Panc1 (cell line): ENCODE data around the gene NEK7. TPM values are rescaled to one million over a fixed set of nuclear protein-coding genes. Genes with fewer than 3 reads are reported as not detected.

ENCODE experiments used
- ATAC-seq: fragments of 200-7000 bp; cut with Tn5 transposase; 2 replicates; pipeline ENCODE4 v1.9.1; 2020; ENCODE audit warnings: mild to moderate bottlenecking, moderate library complexity
- BruUV-seq: library from RNA; stranded (reverse); fragments of 400-500 nt; replicated peaks from 2 replicates; lab custom pipeline; 2021; lab: Mats Ljungman, UMichigan
- CTCF ChIA-PET: fragments of 300-600 bp; sonication (Branson Sonifier 250); formaldehyde crosslinking; loops from one replicate; lab custom pipeline; 2022; ENCODE audit warnings: antibody characterized with exemption; lab: Charles Lee
- POLR2A ChIA-PET: fragments of 300-600 bp; sonication (Branson Sonifier 250); formaldehyde crosslinking; loops from one replicate; lab custom pipeline; 2022; ENCODE audit warnings: antibody characterized with exemption; lab: Charles Lee
- DNase-seq: peaks from one replicate; pipeline ENCODE4 v3.0.0-alpha.2; 2010; ENCODE audit warnings: low read depth, low spot score
- H3K27ac ChIP-seq: 2 replicates; pipeline ENCODE4 v1.5.1; 2011; ENCODE audit warnings: mild to moderate bottlenecking, low read length, inconsistent platforms
- H3K27me3 ChIP-seq: fragments of 200-500 bp; sonication (Bioruptor generic); 2 replicates; pipeline ENCODE4 v1.6.0; 2014; ENCODE audit warnings: low read length, inconsistent platforms; ENCODE audit not compliant: control insufficient read depth, insufficient read depth
- H3K36me3 ChIP-seq: fragments of 200-500 bp; sonication (Bioruptor generic); 2 replicates; pipeline ENCODE4 v1.5.1; 2014; ENCODE audit warnings: inconsistent platforms, mild to moderate bottlenecking, low read length, moderate library complexity; ENCODE audit not compliant: control insufficient read depth, insufficient read depth
- H3K4me1 ChIP-seq: 2 replicates; pipeline ENCODE4 v1.5.1; 2011; ENCODE audit warnings: inconsistent platforms, mild to moderate bottlenecking, low read length, moderate library complexity; ENCODE audit not compliant: control insufficient read depth, insufficient read depth
- H3K4me3 ChIP-seq, 2 experiments: 2 replicates each; pipeline ENCODE4 v1.5.1; 2011 to 2012; ENCODE audit warnings: low read depth in 2 of 2, low read length in 2 of 2, mild to moderate bottlenecking in 2 of 2, inconsistent platforms in 1 of 2, moderate library complexity in 1 of 2
- H3K9me3 ChIP-seq: fragments of 200-500 bp; sonication (Bioruptor generic); 2 replicates; pipeline ENCODE4 v1.5.1; 2014; ENCODE audit warnings: low read depth, mild to moderate bottlenecking, inconsistent platforms, low read length, moderate library complexity; ENCODE audit not compliant: control insufficient read depth, insufficient read depth
- CTCF ChIP-seq: fragments of 450-650 bp; IDR thresholded peaks from 2 replicates; pipeline ENCODE4 v1.5.1; 2017; ENCODE audit warnings: mild to moderate bottlenecking
- POLR2AphosphoS5 ChIP-seq: IDR thresholded peaks from 2 replicates; pipeline ENCODE4 v1.6.1; 2012; ENCODE audit warnings: mild to moderate bottlenecking, low read depth, low read length, moderate library complexity
- SIN3A ChIP-seq: IDR thresholded peaks from 2 replicates; pipeline ENCODE4 v1.6.1; 2012; ENCODE audit warnings: low read depth, mild to moderate bottlenecking, low read length, moderate library complexity, borderline replicate concordance; ENCODE audit not compliant: insufficient read depth
- TCF7L2 ChIP-seq: IDR thresholded peaks from 2 replicates; pipeline ENCODE4 v1.6.1; 2011; ENCODE audit warnings: mild to moderate bottlenecking, low read depth, low read length, inconsistent platforms
- in situ Hi-C: cut with HindIII; loops from 2 replicates; pipeline ENCODE4 v1.10.0; 2016; ENCODE audit warnings: low sequenced_read_pairs, low pct_unique_long_range_greater_than_20kb
- intact Hi-C: fragments of 100-400 bp; cut with micrococcal nuclease; formaldehyde crosslinking; loops from one replicate; pipeline ENCODE4 v1.10.0; 2022; ENCODE audit not compliant: unreplicated experiment
- total RNA-seq: library from RNA; stranded (reverse); gene quantifications from one replicate; pipeline ENCODE4 v1.2.1, GENCODE V29; 2021; ENCODE audit not compliant: unreplicated experiment
- TF ChIP-seq, protein P1 (sequence below), 2 experiments: IDR thresholded peaks; 2 replicates each; pipeline ENCODE4 v1.6.1; 2011 to 2012; ENCODE audit warnings: low read depth in 2 of 2, control low read depth in 1 of 2, low read length in 1 of 2, mild to moderate bottlenecking in 1 of 2, moderate library complexity in 1 of 2; ENCODE audit not compliant: insufficient read depth in 1 of 2

The NEK7 gene
- total RNA-seq, 1 experiment from 2014 or later, result 53.0 TPM

DNA sequence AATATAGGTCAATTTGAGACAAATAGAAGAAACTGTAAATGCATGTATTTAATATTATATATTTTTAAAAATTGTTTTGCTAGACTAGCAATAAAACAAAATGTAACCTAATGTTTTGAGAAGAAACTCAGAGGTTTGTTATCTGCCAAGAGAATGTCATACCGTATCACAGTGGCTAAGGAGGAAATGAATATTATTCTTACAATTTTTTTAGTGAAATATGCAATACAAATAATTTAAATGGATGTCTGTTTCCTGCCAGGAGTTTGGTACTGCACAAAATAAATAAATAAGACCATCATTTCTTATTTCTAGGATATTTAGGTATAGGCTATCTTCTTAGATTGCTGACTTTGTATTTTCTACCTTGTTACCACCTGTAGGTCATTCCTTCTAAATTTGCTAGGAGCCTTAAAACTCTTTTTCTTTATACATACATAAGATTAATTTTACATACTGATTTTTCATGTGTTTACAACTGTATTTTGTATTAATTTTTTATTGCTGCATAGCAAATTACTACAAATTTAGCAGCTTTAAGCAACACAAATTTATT, 113.6 kb downstream of the NEK7 start:
- POLR2A ChIA-PET, result no interaction called here
- H3K36me3 ChIP-seq, result no peaks in the 10 kb centered on the region
- TF ChIP-seq CTCF (no peak), SIN3A (no peak), TCF7L2 (no peak), POLR2AphosphoS5 (no peak)
- TF ChIP-seq, protein P1, sequence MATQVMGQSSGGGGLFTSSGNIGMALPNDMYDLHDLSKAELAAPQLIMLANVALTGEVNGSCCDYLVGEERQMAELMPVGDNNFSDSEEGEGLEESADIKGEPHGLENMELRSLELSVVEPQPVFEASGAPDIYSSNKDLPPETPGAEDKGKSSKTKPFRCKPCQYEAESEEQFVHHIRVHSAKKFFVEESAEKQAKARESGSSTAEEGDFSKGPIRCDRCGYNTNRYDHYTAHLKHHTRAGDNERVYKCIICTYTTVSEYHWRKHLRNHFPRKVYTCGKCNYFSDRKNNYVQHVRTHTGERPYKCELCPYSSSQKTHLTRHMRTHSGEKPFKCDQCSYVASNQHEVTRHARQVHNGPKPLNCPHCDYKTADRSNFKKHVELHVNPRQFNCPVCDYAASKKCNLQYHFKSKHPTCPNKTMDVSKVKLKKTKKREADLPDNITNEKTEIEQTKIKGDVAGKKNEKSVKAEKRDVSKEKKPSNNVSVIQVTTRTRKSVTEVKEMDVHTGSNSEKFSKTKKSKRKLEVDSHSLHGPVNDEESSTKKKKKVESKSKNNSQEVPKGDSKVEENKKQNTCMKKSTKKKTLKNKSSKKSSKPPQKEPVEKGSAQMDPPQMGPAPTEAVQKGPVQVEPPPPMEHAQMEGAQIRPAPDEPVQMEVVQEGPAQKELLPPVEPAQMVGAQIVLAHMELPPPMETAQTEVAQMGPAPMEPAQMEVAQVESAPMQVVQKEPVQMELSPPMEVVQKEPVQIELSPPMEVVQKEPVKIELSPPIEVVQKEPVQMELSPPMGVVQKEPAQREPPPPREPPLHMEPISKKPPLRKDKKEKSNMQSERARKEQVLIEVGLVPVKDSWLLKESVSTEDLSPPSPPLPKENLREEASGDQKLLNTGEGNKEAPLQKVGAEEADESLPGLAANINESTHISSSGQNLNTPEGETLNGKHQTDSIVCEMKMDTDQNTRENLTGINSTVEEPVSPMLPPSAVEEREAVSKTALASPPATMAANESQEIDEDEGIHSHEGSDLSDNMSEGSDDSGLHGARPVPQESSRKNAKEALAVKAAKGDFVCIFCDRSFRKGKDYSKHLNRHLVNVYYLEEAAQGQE (IDR thresholded peaks at IDR 0.05; ENCODE audit: insufficient read depth in 1 of 2, low read depth in 2 of 2, low read length in 1 of 2), result no peak
- CTCF ChIA-PET, result no interaction called here
- in situ Hi-C loops, result no loop called here
- BruUV-seq, result no TSS peak
- ATAC-seq (no peak), DNase-seq (no peak)
- H3K4me1 ChIP-seq, result no peaks in the 10 kb centered on the region
- no peaks in the 10 kb centered on the region for H3K9me3 ChIP-seq
- H3K4me3 ChIP-seq, result no peak overlapping the region
- no peak overlapping the region for H3K27ac ChIP-seq
- intact Hi-C loops, result no loop called here
- H3K27me3 ChIP-seq, result no peaks in the 10 kb centered on the region

DNA sequence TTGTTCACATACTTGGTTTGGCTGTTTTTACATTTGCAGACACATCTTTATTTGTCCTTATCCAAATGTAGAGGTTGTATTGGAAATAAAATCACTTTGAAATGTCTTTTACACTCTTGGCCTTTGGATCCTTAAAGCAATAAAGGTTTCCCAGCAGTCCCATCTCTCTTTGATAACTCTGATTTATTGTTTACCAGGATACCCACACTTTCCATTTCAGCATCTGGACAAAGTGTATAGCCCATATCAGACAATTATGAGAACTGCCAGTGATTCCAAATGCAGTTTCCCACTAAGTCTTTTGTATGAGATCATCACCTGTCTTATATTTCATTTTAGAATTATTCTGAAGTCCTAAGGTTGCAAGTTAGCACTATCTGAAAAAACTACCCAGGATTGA, 114.7 kb downstream of the NEK7 start:
- intact Hi-C loops (no loop called here), in situ Hi-C loops (no loop called here)
- TF ChIP-seq TCF7L2 (no peak), CTCF (no peak), POLR2AphosphoS5 (no peak), SIN3A (no peak)
- TF ChIP-seq, protein P1 (IDR thresholded peaks at IDR 0.05; ENCODE audit: insufficient read depth in 1 of 2, low read depth in 2 of 2, low read length in 1 of 2), result no peak
- Histone ChIP-seq H3K36me3 (no peaks in the 10 kb centered on the region), H3K4me3 (no peak overlapping the region), H3K4me1 (no peaks in the 10 kb centered on the region), H3K9me3 (no peaks in the 10 kb centered on the region), H3K27me3 (no peaks in the 10 kb centered on the region), H3K27ac (no peak overlapping the region)
- CTCF ChIA-PET, result no interaction called here
- DNase-seq, result no peak
- POLR2A ChIA-PET, result no interaction called here
- no peak for ATAC-seq
- BruUV-seq, result no TSS peak
